Measurements from ENCODE around the gene TMEM151A.
A peak's percentile ranks its signal among the peaks of the same experiment; 100 is the strongest.
"Not testable (repeated sequence)": the region's sequence is repeated elsewhere in the genome, so short reads cannot be mapped to it uniquely, and the experiment has no call there.

TMEM151A gene

DNA sequence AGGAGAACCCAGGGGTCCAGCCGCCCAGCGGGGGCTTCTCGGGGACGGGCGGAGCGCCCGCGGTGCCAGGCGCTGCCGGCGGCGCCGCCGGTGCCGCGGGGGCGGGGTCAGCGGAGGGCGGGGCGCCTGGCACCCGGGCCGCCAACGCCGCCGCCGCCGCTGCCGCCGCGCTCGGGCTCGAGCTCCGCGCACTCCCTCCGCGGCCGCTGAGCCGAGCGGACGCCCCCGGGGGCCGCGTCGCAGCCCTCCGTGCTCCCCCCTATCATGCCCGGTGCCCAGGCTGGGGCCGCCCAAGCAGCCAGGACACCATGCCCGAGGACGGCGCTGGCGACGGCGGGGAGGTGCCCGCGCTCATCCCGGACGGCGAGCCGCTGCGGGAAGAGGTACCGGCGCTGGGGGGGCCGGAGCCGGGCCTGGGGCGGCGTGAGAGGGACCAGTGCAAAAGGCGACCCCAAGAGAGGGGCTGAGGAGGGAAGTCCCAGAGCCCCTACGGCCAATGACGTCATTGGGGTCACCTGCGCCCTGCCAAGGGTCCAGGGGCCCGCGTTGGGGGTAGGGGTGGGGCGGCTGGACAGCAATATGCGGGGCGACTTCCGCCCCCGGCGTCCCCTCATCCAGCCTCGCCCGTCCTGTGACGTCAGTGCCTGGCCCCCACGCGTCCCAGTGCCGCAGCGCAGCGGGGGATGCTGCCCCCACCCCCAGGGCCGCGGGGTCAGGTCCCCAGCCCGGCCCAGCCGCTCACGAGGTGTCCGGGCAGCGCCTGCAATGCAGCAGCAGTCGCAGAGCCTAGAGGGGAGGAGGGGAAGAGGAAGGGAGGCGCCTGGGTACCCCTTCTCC is at the start of gene TMEM151A:
TSS of gene TMEM151A (plus strand) at position 189 of the 837 bp plus-strand sequence. CDS start at position 309, 120 bp downstream.
- DNase-seq = peak in 1 of 2 experiments; percentile 28

DNA sequence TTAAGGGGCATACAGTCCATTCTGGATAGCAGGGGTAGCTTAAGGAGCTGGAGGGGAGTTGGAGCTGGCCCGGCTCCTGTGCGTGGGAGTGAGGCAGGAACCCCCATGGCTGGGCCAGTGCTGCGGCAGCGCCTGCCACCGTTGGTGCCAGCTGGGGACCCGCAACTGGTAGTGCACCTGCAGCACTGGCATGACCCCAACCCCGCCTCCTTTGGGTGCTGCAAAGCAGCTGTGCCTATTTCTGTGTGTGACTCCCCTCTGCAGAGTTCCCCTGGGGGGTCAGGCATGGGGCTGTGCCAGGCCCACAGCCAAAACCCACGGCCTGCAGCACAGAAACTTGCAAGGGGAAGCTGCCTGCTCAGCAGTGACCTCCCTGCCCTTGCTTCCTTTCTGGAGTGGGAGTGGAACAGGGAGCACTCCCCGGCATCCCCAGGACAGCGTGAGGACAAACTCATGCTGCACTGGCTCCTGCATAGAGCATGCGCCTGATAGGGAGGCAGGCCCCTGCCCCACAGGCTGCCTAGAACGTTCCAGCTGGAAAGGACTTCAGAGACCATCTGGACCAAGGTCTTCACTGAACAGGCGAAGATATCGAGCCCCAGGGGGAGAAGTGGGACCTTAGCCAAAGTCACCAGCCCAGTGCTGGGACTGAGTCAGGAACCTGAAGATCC is 49.5 kb upstream of the TMEM151A start:
- peak in 1 of 2 experiments; percentile 21 for DNase-seq

DNA sequence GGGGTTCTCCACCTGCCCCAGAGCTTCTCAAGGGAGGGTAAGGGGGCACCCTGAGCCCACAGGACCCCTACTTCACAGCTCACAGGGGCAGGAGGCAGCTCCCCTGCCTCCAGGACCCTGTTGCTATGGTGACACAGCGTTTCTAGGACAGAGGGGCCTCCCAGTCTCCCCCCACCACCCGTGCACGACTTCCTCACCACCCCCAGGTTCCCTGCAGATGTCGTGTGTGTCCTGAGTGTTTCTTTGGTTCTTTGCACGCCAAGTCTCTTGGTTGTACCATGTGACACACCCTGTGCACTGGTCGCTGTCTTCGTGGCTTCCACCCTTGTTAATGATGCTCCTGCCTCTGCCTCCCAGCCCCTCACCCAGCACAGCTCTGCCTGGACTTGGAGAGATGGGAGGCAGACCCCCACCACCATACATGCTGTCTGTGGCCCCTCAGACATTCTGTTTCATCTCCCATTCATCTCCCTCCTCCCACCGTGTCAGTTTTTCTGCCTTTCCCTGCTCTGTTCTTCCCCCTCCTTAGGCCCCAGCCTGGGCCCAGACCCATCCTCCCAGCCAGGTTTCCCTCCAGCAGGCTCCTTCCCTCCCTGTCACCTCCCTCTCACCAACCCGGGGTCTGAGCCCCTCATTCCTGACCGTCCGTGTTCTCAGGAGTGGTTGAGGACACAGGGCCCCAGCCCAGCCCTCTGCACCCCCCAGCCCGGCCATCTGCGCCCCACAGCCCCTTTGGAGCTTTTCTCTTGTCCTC is 47.7 kb upstream of the TMEM151A start:
- no peak for DNase-seq

DNA sequence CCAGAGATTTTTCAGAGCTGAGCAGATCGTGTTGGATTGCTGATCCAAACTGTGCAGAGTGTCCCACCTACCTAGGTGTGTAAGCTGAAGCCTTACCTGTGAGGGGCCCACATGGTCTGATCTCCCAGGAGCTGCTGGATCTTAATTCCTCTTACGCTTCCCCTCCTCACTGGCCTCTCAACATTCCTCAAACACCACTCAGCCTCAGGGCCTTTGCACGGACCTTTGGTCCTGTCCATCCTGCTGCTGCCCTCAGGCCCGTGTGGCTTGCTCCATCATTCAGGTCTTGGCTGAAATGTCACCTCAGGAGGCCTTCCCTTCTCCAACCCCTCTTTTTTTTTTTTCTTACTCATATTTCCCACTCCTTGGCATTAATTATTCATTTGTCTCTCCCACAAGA is 44.4 kb upstream of the TMEM151A start:
- no peak for DNase-seq

DNA sequence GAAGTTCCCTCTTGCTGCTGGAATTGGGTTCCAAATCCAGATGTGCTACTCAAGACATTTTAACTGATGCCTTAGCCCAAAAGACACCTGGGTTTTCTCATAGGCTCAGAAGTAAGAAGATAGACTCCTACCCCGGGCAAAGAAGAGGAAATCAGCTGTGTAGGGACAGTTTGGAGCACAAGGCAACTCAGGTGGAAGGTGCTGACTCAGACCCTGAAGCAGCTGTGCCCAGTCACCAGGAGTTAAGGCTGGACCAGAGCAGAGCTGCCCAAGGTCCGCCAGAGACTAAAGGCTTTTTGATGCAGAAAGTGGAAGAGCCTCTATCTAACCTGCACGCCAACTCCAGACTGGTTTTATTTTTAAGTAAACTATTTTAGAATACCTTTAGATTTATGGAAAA is 43.9 kb upstream of the TMEM151A start:
- no peak for DNase-seq

DNA sequence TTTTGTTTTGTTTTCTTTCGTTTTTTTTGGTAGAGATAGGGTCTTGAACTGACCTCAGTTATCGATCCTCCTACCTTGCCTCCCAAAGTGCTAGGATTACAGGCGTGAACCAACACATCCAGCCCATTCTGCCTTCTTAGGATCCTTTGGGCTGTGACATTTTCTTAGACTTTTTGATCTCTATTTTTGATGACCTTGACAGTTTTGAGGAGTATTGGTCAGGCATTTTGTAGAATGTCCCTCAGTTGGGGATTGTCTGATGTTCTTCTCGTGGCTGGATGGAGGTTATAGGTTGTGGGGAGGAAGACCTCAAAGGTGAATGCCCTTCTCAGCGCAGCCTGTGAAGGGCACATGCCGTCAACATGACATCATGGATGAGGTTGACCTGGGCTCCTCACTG is 42.8 kb upstream of the TMEM151A start:
- DNase-seq = no peak

DNA sequence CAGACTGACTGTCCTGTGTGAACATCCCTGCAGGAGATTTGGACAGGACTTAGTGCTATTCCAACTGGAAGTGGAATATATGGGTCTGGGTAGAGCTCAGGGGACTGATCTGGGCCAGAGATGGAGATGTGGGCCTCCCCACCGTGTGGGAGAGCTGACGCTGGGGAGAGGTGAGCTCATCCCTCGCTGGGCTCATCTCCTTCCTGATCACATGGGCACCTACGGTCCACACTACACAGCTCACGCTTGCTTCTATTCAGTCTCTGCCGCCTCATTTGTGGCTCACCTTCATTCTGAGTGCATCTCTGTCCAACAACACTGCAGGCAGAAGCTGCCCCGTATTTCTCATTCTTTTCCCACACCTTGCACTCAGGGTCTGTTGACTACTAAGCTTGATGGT is 39.9 kb upstream of the TMEM151A start:
- DNase-seq = no peak

DNA sequence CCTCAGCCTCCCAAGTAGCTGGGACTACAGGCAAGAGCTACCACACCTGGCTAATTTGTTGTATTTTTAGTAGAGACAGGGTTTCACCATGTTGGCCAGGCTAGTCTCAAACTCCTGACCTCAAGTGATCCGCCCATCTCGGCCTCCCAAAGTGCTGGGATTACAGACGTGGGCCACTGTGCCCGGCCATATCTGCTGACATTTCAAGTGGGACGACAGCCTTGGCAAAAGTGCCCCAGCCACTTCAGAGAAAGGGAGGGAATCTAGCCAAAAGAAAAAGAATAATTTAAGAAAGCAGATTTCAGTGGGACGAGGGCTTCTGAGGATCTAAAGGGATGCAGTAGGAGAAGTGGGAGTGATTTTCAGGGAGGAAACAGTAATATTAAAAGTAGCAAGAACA is 38.6 kb upstream of the TMEM151A start:
- not testable (repeated sequence) for DNase-seq

DNA sequence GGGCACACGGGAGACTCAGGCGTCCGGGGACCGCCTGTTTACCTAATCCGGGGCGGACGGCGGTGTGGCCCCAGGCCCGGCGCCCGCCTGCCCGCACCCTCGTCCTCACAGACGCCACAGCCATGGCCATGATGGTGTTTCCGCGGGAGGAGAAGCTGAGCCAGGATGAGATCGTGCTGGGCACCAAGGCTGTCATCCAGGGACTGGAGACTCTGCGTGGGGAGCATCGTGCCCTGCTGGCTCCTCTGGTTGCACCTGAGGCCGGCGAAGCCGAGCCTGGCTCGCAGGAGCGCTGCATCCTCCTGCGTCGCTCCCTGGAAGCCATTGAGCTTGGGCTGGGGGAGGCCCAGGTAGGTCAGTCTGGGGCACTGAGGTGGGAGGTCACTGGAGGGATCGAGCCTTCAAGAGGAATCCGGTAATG is 33.2 kb upstream of the TMEM151A start:
- DNase-seq = no peak

DNA sequence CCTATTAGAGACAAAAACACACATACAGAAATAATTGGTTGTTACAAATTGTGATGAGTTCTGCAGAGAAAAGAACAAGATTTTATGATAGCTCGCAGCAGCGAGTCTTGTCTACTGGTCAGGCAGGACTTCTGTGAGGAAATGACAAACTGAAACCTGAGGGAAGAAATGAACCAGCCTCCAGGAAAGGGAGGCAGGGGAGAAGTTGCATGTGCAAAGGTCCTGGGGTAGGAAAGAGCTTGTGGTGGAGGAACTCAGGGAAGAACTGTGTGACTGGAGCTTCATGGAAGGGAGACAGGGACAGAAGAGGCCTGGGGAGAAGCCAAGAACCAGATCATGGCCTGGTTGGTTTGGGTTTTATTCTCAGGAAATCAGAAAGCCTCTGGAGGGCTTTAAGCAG is 32.5 kb upstream of the TMEM151A start:
- no peak for DNase-seq

DNA sequence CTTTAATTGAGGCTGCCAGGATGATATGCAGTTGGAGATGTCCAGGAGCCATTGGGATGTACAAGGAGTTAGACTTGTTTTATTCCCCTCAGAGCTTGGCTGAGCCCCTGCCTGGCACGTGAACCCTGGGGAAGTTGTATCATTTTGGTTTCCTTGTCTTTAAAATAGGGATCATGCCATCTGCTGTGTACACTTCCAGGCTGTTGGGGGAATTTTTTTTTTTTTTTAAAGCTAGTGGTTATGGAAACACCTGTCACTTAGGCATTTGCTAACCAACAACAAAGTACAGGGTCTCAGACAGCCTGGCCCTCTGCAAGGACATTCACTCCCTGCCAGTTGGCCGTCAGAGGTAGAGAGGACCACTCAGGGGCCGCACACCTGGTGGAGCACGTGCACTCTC is 31.7 kb upstream of the TMEM151A start:
- DNase-seq = no peak

DNA sequence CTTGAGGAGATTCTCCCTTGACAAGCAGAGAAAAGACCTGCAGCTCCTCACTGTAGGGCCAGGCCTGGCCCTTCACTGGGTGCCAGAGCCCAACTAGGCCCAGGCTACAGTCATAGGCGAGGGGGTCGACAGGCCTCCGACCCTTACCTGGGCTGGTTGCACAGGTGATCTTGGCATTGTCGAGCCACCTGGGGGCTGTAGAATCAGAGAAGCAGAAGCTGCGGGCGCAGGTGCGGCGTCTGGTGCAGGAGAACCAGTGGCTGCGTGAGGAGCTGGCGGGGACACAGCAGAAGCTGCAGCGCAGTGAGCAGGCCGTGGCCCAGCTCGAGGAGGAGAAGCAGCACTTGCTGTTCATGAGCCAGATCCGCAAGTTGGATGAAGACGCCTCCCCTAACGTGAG is 30.1 kb upstream of the TMEM151A start:
- DNase-seq = no peak

DNA sequence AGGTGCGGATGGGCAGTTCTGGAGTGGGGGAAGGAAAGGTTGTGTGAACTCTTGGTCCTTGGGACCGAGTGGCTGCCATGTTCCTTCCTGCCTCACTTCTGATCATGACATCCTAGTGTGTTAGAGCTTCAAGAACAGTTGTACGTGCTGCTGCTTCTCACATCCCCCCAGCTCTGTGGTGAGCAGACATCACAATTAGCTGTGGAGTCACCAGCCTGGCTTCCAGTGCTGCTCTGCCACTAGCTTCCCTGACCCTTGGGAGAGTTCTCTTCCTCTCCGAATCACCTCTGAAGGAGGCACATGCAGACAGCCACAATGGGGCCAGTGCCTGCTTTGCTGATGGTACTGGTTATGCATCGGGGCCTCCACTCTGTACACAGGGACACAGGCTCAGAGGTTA is 29.5 kb upstream of the TMEM151A start:
- no peak for DNase-seq

DNA sequence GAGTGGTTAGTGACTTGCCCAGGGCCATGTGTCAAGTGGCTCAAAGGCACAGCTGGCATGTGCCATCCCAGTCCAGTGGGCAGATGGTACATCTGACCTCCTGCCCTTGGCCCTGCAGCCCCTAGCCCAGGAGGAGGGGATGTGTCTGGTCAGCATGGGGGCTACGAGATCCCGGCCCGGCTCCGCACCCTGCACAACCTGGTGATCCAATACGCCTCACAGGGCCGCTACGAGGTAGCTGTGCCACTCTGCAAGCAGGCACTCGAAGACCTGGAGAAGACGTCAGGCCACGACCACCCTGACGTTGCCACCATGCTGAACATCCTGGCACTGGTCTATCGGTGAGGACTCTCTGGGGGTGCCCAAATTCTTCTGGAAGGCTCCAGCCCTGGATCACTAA is 29.0 kb upstream of the TMEM151A start:
- DNase-seq = no peak

DNA sequence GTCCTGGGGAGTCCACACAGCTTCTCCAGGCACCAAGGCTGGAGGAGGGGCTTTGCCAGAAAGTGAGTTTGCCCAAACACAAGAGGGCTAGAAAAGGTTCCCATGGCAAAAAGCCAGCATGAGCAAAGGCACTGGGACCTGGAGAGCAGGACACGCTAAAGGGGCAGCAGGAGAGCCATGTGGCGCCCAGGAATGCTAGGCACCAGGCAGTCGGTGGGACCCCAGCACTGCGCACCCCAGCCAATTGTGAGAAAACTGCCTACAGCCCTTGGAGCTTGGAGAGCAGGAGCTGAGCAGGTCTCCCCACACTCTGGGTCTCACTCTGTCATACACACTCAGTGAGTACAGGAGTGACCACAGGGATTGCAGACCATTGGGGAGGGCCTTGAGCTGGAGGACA is 28.5 kb upstream of the TMEM151A start:
- DNase-seq = no peak

DNA sequence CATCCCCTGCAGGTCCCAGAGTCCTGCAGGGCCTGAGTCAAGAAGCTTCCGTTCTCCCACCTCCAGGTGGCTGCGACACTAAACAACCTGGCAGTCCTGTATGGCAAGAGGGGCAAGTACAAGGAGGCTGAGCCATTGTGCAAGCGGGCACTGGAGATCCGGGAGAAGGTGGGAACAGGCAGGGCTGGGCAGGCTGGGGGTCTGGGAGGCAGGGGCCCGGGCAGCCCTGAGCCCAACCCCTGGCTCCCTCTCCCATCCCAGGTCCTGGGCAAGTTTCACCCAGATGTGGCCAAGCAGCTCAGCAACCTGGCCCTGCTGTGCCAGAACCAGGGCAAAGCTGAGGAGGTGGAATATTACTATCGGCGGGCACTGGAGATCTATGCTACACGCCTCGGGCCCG is 27.9 kb upstream of the TMEM151A start:
- DNase-seq = no peak

DNA sequence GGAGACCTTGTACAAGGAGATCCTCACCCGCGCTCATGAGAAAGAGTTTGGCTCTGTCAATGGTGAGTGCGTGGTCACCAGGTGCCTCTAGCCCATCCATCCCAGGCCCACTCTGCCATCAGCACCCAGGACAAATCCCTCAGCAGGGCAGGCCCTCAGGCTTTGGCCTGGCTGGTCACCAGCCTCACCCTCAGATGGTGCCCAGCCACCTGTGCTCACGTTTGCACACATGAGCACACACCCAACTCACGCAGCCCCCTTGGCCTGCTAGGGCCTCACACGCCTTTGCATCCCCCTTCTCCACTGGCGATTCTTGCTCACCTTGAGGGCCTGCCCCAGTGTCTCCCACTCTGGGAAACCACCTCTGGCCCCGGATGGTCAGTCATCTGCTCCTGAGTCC is 27.3 kb upstream of the TMEM151A start:
- DNase-seq = no peak

DNA sequence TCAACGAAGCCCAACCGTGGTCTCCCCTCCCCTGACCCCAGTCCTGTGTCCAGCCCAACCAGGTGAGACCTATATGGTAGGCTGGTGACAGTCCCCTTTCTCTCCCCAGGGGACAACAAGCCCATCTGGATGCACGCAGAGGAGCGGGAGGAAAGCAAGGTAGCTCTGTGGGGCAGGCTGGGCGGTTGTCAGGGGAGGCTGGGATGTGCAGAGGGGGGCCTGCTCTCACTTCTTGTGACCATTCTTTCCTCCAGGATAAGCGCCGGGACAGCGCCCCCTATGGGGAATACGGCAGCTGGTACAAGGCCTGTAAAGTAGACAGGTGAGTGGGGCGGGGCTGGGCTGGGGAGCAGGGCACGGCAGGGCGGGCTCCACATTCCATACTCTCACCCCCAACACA is 26.8 kb upstream of the TMEM151A start:
- peak in 1 of 2 experiments; percentile 3 for DNase-seq

DNA sequence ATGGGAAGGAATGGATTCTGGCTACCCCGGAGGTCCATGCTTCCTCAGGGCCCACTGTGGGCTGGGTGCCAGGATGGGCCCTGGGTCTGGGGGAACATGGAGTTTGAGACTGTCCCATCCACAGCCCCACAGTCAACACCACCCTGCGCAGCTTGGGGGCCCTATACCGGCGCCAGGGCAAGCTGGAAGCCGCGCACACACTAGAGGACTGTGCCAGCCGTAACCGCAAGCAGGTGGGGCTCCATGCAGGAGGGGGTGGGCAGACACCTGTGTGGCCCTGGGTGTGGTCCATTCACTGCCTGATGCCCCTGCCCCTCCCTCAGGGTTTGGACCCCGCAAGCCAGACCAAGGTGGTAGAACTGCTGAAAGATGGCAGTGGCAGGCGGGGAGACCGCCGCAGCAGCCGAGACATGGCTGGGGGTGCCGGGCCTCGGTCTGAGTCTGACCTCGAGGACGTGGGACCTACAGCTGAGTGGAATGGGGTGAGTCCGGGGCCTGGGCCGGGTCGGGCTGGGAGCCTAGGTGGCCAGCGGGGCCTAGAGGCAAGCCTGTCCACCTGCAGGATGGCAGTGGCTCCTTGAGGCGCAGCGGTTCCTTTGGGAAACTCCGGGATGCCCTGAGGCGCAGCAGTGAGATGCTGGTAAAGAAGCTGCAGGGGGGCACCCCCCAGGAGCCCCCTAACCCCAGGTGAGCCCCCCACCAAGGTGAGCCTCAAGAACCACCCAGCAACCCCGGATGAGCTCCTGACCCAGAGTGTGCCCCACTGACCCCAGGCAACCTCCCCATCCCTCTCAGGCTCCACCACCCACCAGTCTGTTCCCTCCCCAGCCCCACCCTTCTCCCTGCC is 25.9 kb upstream of the TMEM151A start:
- no peak for DNase-seq

DNA sequence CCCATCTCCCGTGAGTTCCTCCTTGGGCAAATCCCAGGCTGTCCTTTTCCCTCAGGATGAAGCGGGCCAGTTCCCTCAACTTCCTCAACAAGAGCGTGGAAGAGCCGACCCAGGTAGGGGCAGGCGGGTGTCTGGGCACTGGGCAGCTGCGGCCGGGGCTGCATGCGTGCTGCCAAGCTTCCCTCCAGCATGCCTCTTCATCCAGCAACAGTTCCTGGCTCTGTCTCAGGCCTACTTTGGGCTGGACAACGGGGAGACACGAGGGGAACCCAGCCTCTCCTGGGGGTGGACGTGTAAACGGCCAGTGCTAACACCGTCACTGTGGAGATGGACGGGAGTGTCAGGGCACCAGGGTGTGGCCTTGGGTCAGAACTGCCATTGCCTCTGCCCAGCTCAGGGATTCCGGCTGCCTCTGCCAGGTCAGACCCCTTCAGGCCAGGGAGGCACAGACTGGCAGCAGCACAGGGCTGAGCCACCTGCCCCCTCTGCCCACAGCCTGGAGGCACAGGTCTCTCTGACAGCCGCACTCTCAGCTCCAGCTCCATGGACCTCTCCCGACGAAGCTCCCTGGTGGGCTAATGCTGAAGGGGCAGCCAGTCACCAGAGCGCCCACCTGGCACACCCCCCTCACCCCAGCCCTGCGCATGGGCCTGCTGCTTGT is 25.2 kb upstream of the TMEM151A start:
- no peak for DNase-seq

DNA sequence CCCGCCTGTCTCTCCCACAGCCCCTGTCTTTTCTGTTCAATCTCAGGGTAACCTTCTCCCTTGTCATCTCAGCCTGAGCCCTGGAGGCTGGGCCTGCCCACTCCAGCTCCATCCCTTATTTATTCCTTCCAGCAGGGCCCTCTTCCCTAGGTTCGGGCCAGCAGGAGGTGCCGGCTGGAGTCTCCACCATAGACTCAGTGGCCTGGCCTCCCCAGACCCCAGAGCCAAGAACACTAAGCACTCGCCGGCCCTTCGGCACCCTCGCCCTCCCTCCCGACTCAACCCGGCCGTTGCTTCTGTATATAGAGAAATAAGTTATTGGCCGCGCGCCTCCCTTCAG is 24.7 kb upstream of the TMEM151A start:
- no peak for DNase-seq
